Activated CD8-positive, alpha-beta memory T cell treated with anti-CD3 and anti-CD28 coated beads for 36 hours (primary cell): ENCODE data around the gene STAC2. TPM values are rescaled to one million over a fixed set of nuclear protein-coding genes. Genes with fewer than 3 reads are reported as not detected.

Experiments used
- CTCF ChIA-PET: fragments of 350-600 bp; sonication (Branson Sonifier 250); formaldehyde crosslinking; loops from one replicate; lab custom pipeline; 2021; ENCODE audit warnings: antibody characterized with exemption; lab: Charles Lee
- POLR2A ChIA-PET: fragments of 350-600 bp; sonication (Branson Sonifier 250); formaldehyde crosslinking; loops from one replicate; lab custom pipeline; 2021; ENCODE audit warnings: antibody characterized with exemption; lab: Charles Lee
- total RNA-seq, 2 experiments: library from RNA; stranded (reverse); gene quantifications; one replicate each; pipeline ENCODE4 v1.2.3, GENCODE V29; 2021

The STAC2 gene
- total RNA-seq, 2 experiments from 2014 or later = not detected

- ChIA-PET CTCF (interaction anchor here (1.1 to 1.2 kb wide), 2 partner anchors 9 to 24 kb away, joined by 3 to 4 read pairs; no protein-coding TSS in a partner anchor), POLR2A (no interaction called here)
Measured at GRCh38 chr17:39221572-39221971, 4.2 kb downstream of the STAC2 start.

GRCh38 chr17:39219647-39220154 is 6.0 kb downstream of the STAC2 start:
- CTCF ChIA-PET = interaction anchor here (0.9 kb wide), 1 partner anchor 25 kb away, joined by 3 read pairs; no protein-coding TSS in a partner anchor
- POLR2A ChIA-PET = no interaction called here

- POLR2A ChIA-PET = no interaction called here
- CTCF ChIA-PET = interaction anchor here (0.7 to 2.0 kb wide), 3 partner anchors 12 to 17 kb away, joined by 3 to 8 read pairs (median 3); no protein-coding TSS in a partner anchor
Measured at GRCh38 chr17:39218906-39219305, 6.8 kb downstream of the STAC2 start.

GRCh38 chr17:39217734-39218369 is 7.9 kb downstream of the STAC2 start:
- CTCF ChIA-PET = interaction anchor here (1.4 to 2.0 kb wide), 2 partner anchors 13 to 18 kb away, joined by 3 to 8 read pairs; no protein-coding TSS in a partner anchor
- POLR2A ChIA-PET = no interaction called here

- ChIA-PET CTCF (no interaction called here), POLR2A (no interaction called here)
Measured at GRCh38 chr17:39213852-39214251, 11.9 kb downstream of the STAC2 start.

GRCh38 chr17:39212841-39213480 is 12.8 kb downstream of the STAC2 start:
- ChIA-PET POLR2A (no interaction called here), CTCF (no interaction called here)

GRCh38 chr17:39212195-39212810 is 13.4 kb downstream of the STAC2 start:
- POLR2A ChIA-PET = no interaction called here
- CTCF ChIA-PET = interaction anchor here (0.6 to 1.4 kb wide), 2 partner anchors 11 to 32 kb away, joined by 4 to 5 read pairs; no protein-coding TSS in a partner anchor

GRCh38 chr17:39210093-39210434 is 15.7 kb downstream of the STAC2 start:
- CTCF ChIA-PET = interaction anchor here (10.6 kb wide), 1 partner anchor 26 kb away, joined by 205 read pairs; no protein-coding TSS in a partner anchor
- POLR2A ChIA-PET = interaction anchor here (1.8 kb wide), 1 partner anchor 10 kb away, joined by 7 read pairs; the partner anchor contains the start of gene RPL19

GRCh38 chr17:39209317-39210092 is 16.2 kb downstream of the STAC2 start:
- POLR2A ChIA-PET = interaction anchor here (1.8 kb wide), 1 partner anchor 10 kb away, joined by 7 read pairs; the partner anchor contains the start of gene RPL19
- CTCF ChIA-PET = interaction anchor here (1.1 to 10.6 kb wide), 3 partner anchors 27 to 45 kb away, joined by 4 to 205 read pairs (median 65); no protein-coding TSS in a partner anchor

- CTCF ChIA-PET = interaction anchor here (1.1 to 10.6 kb wide), 3 partner anchors 27 to 44 kb away, joined by 4 to 205 read pairs (median 65); no protein-coding TSS in a partner anchor
Measured at GRCh38 chr17:39208893-39209292, 16.9 kb downstream of the STAC2 start.

GRCh38 chr17:39208136-39208535 is 17.6 kb downstream of the STAC2 start:
- ChIA-PET CTCF (interaction anchor here (2.0 to 10.6 kb wide), 4 partner anchors 12 to 44 kb away, joined by 6 to 205 read pairs (median 36); no protein-coding TSS in a partner anchor), POLR2A (no interaction called here)

More at GRCh38 chr17:39208893-39209292, 16.9 kb downstream of the STAC2 start:
- POLR2A ChIA-PET = interaction anchor here (1.8 kb wide), 1 partner anchor 9 kb away, joined by 7 read pairs; the partner anchor contains the start of gene RPL19

GRCh38 chr17:39205112-39205526 is 20.6 kb downstream of the STAC2 start:
- ChIA-PET CTCF (interaction anchor here (0.6 to 10.6 kb wide), 3 partner anchors 31 to 60 kb away, joined by 3 to 205 read pairs (median 65); no protein-coding TSS in a partner anchor), POLR2A (interaction anchor here (0.6 to 1.6 kb wide), 3 partner anchors 30 to 247 kb away, joined by 3 read pairs; no protein-coding TSS in a partner anchor)

GRCh38 chr17:39204245-39204644 is 21.5 kb downstream of the STAC2 start:
- CTCF ChIA-PET = interaction anchor here (1.0 to 10.6 kb wide), 2 partner anchors 32 to 40 kb away, joined by 3 to 205 read pairs; no protein-coding TSS in a partner anchor
- POLR2A ChIA-PET = no interaction called here

- POLR2A ChIA-PET = interaction anchor here (0.9 kb wide), 1 partner anchor 330 kb away, joined by 3 read pairs; the partner anchor contains the start of gene LASP1
- CTCF ChIA-PET = interaction anchor here (0.7 to 10.6 kb wide), 3 partner anchors 11 to 35 kb away, joined by 5 to 205 read pairs (median 6); no protein-coding TSS in a partner anchor
Measured at GRCh38 chr17:39200957-39201510, 24.7 kb downstream of the STAC2 start.

GRCh38 chr17:39200070-39200879 is 25.5 kb downstream of the STAC2 start, which contains the start of gene RPL19:
TSS of gene RPL19 (plus strand) at chr17:39200283. CDS start at chr17:39200345, 62 bp downstream.
- POLR2A ChIA-PET = interaction anchor here (0.6 to 2.0 kb wide), 8 partner anchors 9 to 448 kb away, joined by 3 to 8 read pairs (median 5); no protein-coding TSS in a partner anchor
- CTCF ChIA-PET = interaction anchor here (1.0 to 2.6 kb wide), 8 partner anchors 8 to 217 kb away, joined by 3 to 13 read pairs (median 4); partner anchors contain the start of gene ARL5C

GRCh38 chr17:39199820-39200069 is 26.0 kb downstream of the STAC2 start:
- POLR2A ChIA-PET = interaction anchor here (0.6 to 2.0 kb wide), 7 partner anchors 10 to 448 kb away, joined by 3 to 8 read pairs (median 6); no protein-coding TSS in a partner anchor
- CTCF ChIA-PET = interaction anchor here (0.7 to 2.6 kb wide), 9 partner anchors 8 to 216 kb away, joined by 3 to 13 read pairs (median 4); partner anchors contain the start of gene ARL5C
